Psoas muscle (tissue), 8 donors: Measurements from ENCODE around the gene PTH1R. TPM values are rescaled to one million over a fixed set of nuclear protein-coding genes. Genes with fewer than 3 reads are reported as not detected.

ENCODE experiments used
- ATAC-seq, 4 donors: fragments of 200-7000 bp; cut with Tn5 transposase; one replicate each; pipeline ENCODE4 v1.9.1; 2020; ENCODE audit warnings: moderate library complexity in 3 of 4, mild to moderate bottlenecking in 2 of 4
- DNase-seq, 2 donors: peaks; one replicate each; pipeline ENCODE4 v3.0.0-alpha.2; 2020
- H3K27ac ChIP-seq: fragments of 200-600 bp; one replicate; pipeline ENCODE4 v1.8.0; 2022
- H3K27me3 ChIP-seq, 3 donors: fragments of 200-600 bp in 1 of 3; one replicate each; pipeline versions ENCODE4 v1.6.1 to v1.8.0; 2013 to 2022; ENCODE audit warnings: low read length in 2 of 3, mild to moderate bottlenecking in 2 of 3, moderate library complexity in 1 of 3; ENCODE audit not compliant: insufficient read depth in 3 of 3
- H3K36me3 ChIP-seq, 2 donors: fragments of 200-600 bp in 1 of 2; one replicate each; pipeline versions ENCODE4 v1.6.1 to v1.8.0; 2013 to 2022; ENCODE audit warnings: low read depth in 1 of 2, mild to moderate bottlenecking in 1 of 2, moderate library complexity in 1 of 2; ENCODE audit not compliant: insufficient read depth in 1 of 2
- H3K4me1 ChIP-seq: fragments of 200-600 bp; one replicate; pipeline ENCODE4 v1.8.0; 2022
- H3K4me3 ChIP-seq: fragments of 200-600 bp; one replicate; pipeline ENCODE4 v1.8.0; 2022; ENCODE audit warnings: mild to moderate bottlenecking
- H3K9me3 ChIP-seq: fragments of 200-600 bp; one replicate; pipeline ENCODE4 v1.8.0; 2022
- CTCF ChIP-seq: fragments of 200-600 bp; IDR thresholded peaks from one replicate; pipeline ENCODE4 v1.8.0; 2022; ENCODE audit warnings: antibody characterized with exemption
- WGBS, 3 donors: extraction: QIAGEN DNeasy Blood & Tissue Kit; methylation state at CpG; one replicate each; pipeline versions ENCODE4 v1.1.6 to v1.1.7; 2013; 5-methylcytosine and 5-hydroxymethylcytosine counted together
- intact Hi-C, 2 donors: fragments of 100-400 bp; cut with DNase I; formaldehyde crosslinking; loops; one replicate each; pipeline versions ENCODE4 v1.11.0 to v1.14.2; 2022
- polyA plus RNA-seq, 3 donors: library from polyadenylated mRNA; stranded (reverse); fragments of 200-250 nt; gene quantifications; one replicate each; pipeline ENCODE4 v1.2.3, GENCODE V29; 2013
- total RNA-seq, 4 donors: library from RNA; stranded (reverse); fragmentation: NEBNext Ultra II Directional in 2 of 4; extraction: Animal tissue kit (Norgen Biotek cat#: 25700) in 2 of 4; gene quantifications; one replicate each; pipeline versions ENCODE4 v1.2.1 to v1.2.4, GENCODE V29; 2021 to 2023
- donor health status: healthy with polysubstance abuse.
- donor health status: DM: no; HTN: no; CAD: no; lungs with moderate emphysema.
- donor health status: Bipolar disorder and iron deficiency.
- donor health status: healthy.
- donor health status: DM: yes; HTN: yes; CAD: no.
- donor health status: DM: no; HTN: no; CAD: no.
- donor health status: DM: no; HTN: no; CAD: no.
- donor health status: DM: yes; HTN: yes; CAD: no.

The PTH1R gene
- total and polyA plus RNA-seq, 7 donors = 1.1 to 5.9 (median 4.2) TPM

GRCh38 chr3:46838301-46838700 lies 39.2 kb upstream of the PTH1R start:
- intact Hi-C loops = no loop called here

GRCh38 chr3:46840491-46840890 lies 37.0 kb upstream of the PTH1R start:
- H3K27me3 ChIP-seq = no peaks in the 10 kb centered on the region
- H3K9me3 ChIP-seq = peaks cover 15% of the 10 kb centered on the region
- TF ChIP-seq CTCF = no peak
- intact Hi-C loops = no loop called here
- H3K4me3 ChIP-seq = no peak overlapping the region
- 87 to 94% (median 93%) methylated on average over 1 of the region's 1 CpG for WGBS, 3 donors
- no peak for DNase-seq
- no peak for ATAC-seq
- peaks cover 0 to 4% of the 10 kb centered on the region in 2 donors for H3K36me3 ChIP-seq
- H3K4me1 ChIP-seq = peaks cover 3% of the 10 kb centered on the region
- no peak overlapping the region for H3K27ac ChIP-seq

More at GRCh38 chr3:46838301-46838700, 39.2 kb upstream of the PTH1R start:
- no peaks in the 10 kb centered on the region for H3K4me1 ChIP-seq
- no peak for ATAC-seq
- no peaks in the 10 kb centered on the region for H3K27me3 ChIP-seq
- TF ChIP-seq CTCF = no peak
- WGBS, 3 donors = 40 to 73% (median 67%) methylated on average over 2 of the region's 2 CpGs
- H3K36me3 ChIP-seq = peaks cover 0 to 4% of the 10 kb centered on the region in 2 donors
- no peak overlapping the region for H3K4me3 ChIP-seq
- DNase-seq = no peak
- H3K27ac ChIP-seq = no peak overlapping the region
- H3K9me3 ChIP-seq = peaks cover 15% of the 10 kb centered on the region

GRCh38 chr3:46843508-46843907 lies 34.0 kb upstream of the PTH1R start:
- Histone ChIP-seq H3K27ac (no peak overlapping the region), H3K9me3 (peaks cover 15% of the 10 kb centered on the region), H3K4me1 (peaks cover 9% of the 10 kb centered on the region), H3K4me3 (no peak overlapping the region), H3K36me3 (peaks cover 0 to 4% of the 10 kb centered on the region in 2 donors), H3K27me3 (no peaks in the 10 kb centered on the region)
- ATAC-seq = no peak
- no peak for DNase-seq
- TF ChIP-seq CTCF = no peak
- intact Hi-C loops = no loop called here
- 93 to 96% (median 95%) methylated on average over 3 of the region's 3 CpGs for WGBS, 3 donors

- TF ChIP-seq CTCF = no peak
- WGBS, 3 donors = 66 to 85% (median 78%) methylated on average over 3 of the region's 3 CpGs
- Histone ChIP-seq H3K9me3 (peaks cover 15% of the 10 kb centered on the region), H3K4me3 (no peak overlapping the region), H3K4me1 (peaks cover 9% of the 10 kb centered on the region), H3K27ac (no peak overlapping the region), H3K27me3 (no peaks in the 10 kb centered on the region), H3K36me3 (peaks cover 0 to 4% of the 10 kb centered on the region in 2 donors)
- peak in 1 of 2 donors; percentile 42 for DNase-seq
- no peak for ATAC-seq
- intact Hi-C loops = no loop called here
Measured at GRCh38 chr3:46844397-46844796, 33.1 kb upstream of the PTH1R start.

GRCh38 chr3:46844881-46845312 lies 32.6 kb upstream of the PTH1R start:
- Histone ChIP-seq H3K9me3 (peaks cover 15% of the 10 kb centered on the region), H3K4me1 (peaks cover 9% of the 10 kb centered on the region), H3K36me3 (peaks cover 0 to 4% of the 10 kb centered on the region in 2 donors), H3K4me3 (peak overlapping the region; percentile 68), H3K27ac (peak overlapping the region; percentile 75), H3K27me3 (no peaks in the 10 kb centered on the region)
- ATAC-seq (no peak), DNase-seq (peak in 1 of 2 donors; percentile 34)
- 30 to 36% (median 31%) methylated on average over 11 of the region's 11 CpGs for WGBS, 3 donors
- intact Hi-C loops = no loop called here
- TF ChIP-seq CTCF = no peak
